ENCODE results near the gene NPFFR1.

Gene NPFFR1

GRCh38 chr10:70298393-70298792, 14.6 kb upstream of the NPFFR1 start:
- H3K4me3 ChIP-seq (ENCODE audit: low read length), result no peak overlapping the region
- TF ChIP-seq CTCF (conservative IDR thresholded peaks at IDR 0.05; ENCODE audit: low read depth, low read length), result no peak
- DNase-seq (ENCODE audit: low read depth), result no peak

GRCh38 chr10:70297224-70297623, 13.4 kb upstream of the NPFFR1 start:
- no peak for DNase-seq (ENCODE audit: low read depth)
- no peak for TF ChIP-seq CTCF (conservative IDR thresholded peaks at IDR 0.05; ENCODE audit: low read depth, low read length)
- no peak overlapping the region for H3K4me3 ChIP-seq (ENCODE audit: low read length)

GRCh38 chr10:70296406-70296899, 12.6 kb upstream of the NPFFR1 start:
- peak; percentile 64 for DNase-seq (ENCODE audit: low read depth)
- no peak for TF ChIP-seq CTCF (conservative IDR thresholded peaks at IDR 0.05; ENCODE audit: low read depth, low read length)
- H3K4me3 ChIP-seq (ENCODE audit: low read length), result no peak overlapping the region

GRCh38 chr10:70295926-70296325, 12.1 kb upstream of the NPFFR1 start:
- no peak for DNase-seq (ENCODE audit: low read depth)
- TF ChIP-seq CTCF (conservative IDR thresholded peaks at IDR 0.05; ENCODE audit: low read depth, low read length), result no peak
- no peak overlapping the region for H3K4me3 ChIP-seq (ENCODE audit: low read length)

- DNase-seq (ENCODE audit: low read depth), result no peak
- TF ChIP-seq CTCF (conservative IDR thresholded peaks at IDR 0.05; ENCODE audit: low read depth, low read length), result no peak
- no peak overlapping the region for H3K4me3 ChIP-seq (ENCODE audit: low read length)
Measured at GRCh38 chr10:70295321-70295720, 11.5 kb upstream of the NPFFR1 start.

- DNase-seq (ENCODE audit: low read depth), result no peak
- no peak overlapping the region for H3K4me3 ChIP-seq (ENCODE audit: low read length)
- TF ChIP-seq CTCF (conservative IDR thresholded peaks at IDR 0.05; ENCODE audit: low read depth, low read length), result no peak
Measured at GRCh38 chr10:70293169-70293843, 9.5 kb upstream of the NPFFR1 start.

GRCh38 chr10:70292004-70292403, 8.2 kb upstream of the NPFFR1 start:
- DNase-seq (ENCODE audit: low read depth), result no peak
- H3K4me3 ChIP-seq (ENCODE audit: low read length), result no peak overlapping the region
- TF ChIP-seq CTCF (conservative IDR thresholded peaks at IDR 0.05; ENCODE audit: low read depth, low read length), result no peak
